ENCODE results near the gene FAIM. TPM values are rescaled to one million over a fixed set of nuclear protein-coding genes. Genes with fewer than 3 reads are reported as not detected.
A peak's percentile ranks its signal among the peaks of the same experiment; 100 is the strongest.
"Not testable (repeated sequence)": the region's sequence is repeated elsewhere in the genome, so short reads cannot be mapped to it uniquely, and the experiment has no call there.

The FAIM gene
- 1 to 10 TPM in 2 of 4 donors, under 1 TPM in 1, not detected in 1; 0.88 to 3.0 (median 1.1) TPM for total RNA-seq

DNA sequence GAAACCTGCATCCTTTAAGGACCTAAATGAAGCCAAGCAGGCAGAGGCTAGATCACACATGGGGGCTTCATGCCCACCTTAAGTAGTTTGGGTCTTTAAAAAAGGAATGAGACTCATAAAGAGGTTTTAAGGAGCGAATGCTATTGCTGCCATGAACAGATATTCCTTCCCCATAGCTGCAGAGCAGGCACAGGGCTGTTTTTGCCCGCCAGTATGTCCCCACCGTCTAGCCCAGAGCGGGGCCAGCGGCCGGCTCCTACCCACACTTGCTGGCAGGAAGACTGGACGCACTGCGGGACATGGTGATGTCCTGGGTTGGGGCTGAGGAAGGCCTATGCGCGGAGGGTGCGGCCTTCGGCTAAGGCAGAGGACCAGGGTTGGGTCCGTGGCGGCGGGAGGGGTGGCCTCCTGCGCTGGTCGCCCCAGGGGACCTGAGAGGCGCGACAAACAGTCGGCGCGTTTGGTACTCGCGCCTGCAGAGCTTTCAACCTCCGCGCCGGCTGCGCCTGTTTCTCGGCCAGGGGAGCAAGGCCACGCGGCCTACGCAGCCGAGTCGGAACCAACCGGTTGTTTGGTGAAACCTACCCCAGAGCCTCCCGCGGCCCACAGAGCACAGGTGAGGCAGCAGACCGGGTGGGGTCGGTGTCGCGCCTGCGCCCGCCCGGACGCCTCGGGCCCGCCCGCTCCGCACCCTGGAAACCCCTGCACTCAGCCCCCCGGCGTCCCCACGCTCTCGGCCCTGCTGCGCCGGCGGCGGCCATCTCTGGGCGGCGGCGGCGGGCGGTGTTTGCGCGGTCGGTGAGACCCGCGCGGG lies at the start of gene FAIM:
Gene FAIM (plus strand): TSS at position 450 of the 814 bp plus-strand sequence. CDS start 10,956 bp downstream, outside the sequence.
- Histone ChIP-seq H3K4me3 (peak within 1 kb of the TSS; percentile 63 to 82 (median 73)), H3K27ac (peak within 1 kb of the TSS; percentile 85 to 92 (median 90)), H3K36me3 (no peaks in the 10 kb centered on the region), H3K9me3 (no peaks in the 10 kb centered on the region), H3K4me1 (peaks cover 0 to 7% of the 10 kb centered on the region in 2 donors), H3K27me3 (peaks cover 0 to 3% (median 0%) of the 10 kb centered on the region in 3 donors)
- intact Hi-C loops (cut with DNase I; ENCODE audit: low total_unique reads) (loop anchor here (1.0 to 5.0 kb wide), 3 partner anchors 14 to 229 kb away; partner anchors contain the start of gene CEP70), in situ Hi-C loops (cut with MboI; ENCODE audit: low sequenced_read_pairs in 4 of 4) (no loop called here)
- no peak for TF ChIP-seq CTCF (IDR thresholded peaks at IDR 0.05 in 4 of 5, conservative IDR thresholded peaks at IDR 0.05 in 1 of 5)
- TF ChIP-seq POLR2A (IDR thresholded peaks at IDR 0.05) = peak in 1 of 2 donors; percentile 6
- peak; percentile 22 to 63 for DNase-seq
- ATAC-seq = peak; percentile 83 to 86

DNA sequence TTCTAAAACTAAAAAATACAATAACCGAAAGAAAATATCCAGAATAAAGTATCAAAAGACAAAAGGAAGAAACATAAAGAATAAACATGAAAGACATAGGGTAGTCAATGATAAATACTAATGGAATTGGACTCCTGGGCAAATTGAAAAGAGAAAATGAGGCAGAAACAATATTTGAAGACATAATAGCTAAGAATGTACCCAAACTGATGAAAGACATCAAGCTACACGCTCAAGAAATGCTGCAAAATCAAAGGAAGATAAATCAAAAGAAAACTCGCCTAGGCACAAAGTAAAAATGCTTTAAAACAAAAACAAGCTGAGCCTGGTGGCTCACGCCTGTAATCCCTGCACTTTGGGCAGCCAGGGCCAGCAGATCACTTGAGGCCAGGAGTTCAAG lies 49.4 kb upstream of the FAIM start:
- no peak overlapping the region for H3K27ac ChIP-seq
- H3K4me1 ChIP-seq = no peaks in the 10 kb centered on the region
- intact Hi-C loops (cut with DNase I; ENCODE audit: low total_unique reads) (no loop called here), in situ Hi-C loops (cut with MboI; ENCODE audit: low sequenced_read_pairs in 4 of 4) (no loop called here)
- H3K4me3 ChIP-seq = no peak overlapping the region
- no peaks in the 10 kb centered on the region for H3K36me3 ChIP-seq
- ATAC-seq (no peak), DNase-seq (no peak)
- no peaks in the 10 kb centered on the region for H3K27me3 ChIP-seq
- TF ChIP-seq POLR2A (IDR thresholded peaks at IDR 0.05) (no peak), CTCF (IDR thresholded peaks at IDR 0.05 in 4 of 5, conservative IDR thresholded peaks at IDR 0.05 in 1 of 5) (no peak)
- no peaks in the 10 kb centered on the region for H3K9me3 ChIP-seq

GRCh38 chr3:138560501-138560900 lies 48.1 kb upstream of the FAIM start:
- H3K27ac ChIP-seq = no peak overlapping the region
- DNase-seq (no peak), ATAC-seq (no peak)
- no peaks in the 10 kb centered on the region for H3K27me3 ChIP-seq
- no peaks in the 10 kb centered on the region for H3K4me1 ChIP-seq
- in situ Hi-C loops (cut with MboI; ENCODE audit: low sequenced_read_pairs in 4 of 4) = no loop called here
- no peaks in the 10 kb centered on the region for H3K9me3 ChIP-seq
- H3K4me3 ChIP-seq = no peak overlapping the region
- no peaks in the 10 kb centered on the region for H3K36me3 ChIP-seq
- TF ChIP-seq POLR2A (IDR thresholded peaks at IDR 0.05) (no peak), CTCF (IDR thresholded peaks at IDR 0.05 in 4 of 5, conservative IDR thresholded peaks at IDR 0.05 in 1 of 5) (no peak)
- intact Hi-C loops (cut with DNase I; ENCODE audit: low total_unique reads) = no loop called here

DNA sequence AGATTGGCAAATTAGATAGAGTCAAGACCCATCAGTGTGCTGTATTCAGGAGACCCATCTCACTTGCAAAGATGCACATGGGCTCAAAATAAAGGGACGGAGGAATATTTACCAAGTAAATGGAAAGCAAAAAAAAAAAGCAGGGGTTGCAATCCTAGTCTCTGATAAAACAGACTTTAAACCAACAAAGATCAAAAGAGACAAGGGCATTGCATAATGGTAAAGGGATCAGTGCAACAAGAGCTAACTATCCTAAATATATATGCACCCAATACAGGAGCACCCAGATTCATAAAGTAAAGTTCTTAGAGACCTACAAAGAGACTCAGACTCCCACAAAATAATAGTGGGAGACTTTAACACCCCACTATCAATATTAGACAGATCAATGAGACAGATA lies 45.7 kb upstream of the FAIM start:
- intact Hi-C loops (cut with DNase I; ENCODE audit: low total_unique reads); H3K27ac ChIP-seq; H3K27me3 ChIP-seq; H3K9me3 ChIP-seq; ATAC-seq; H3K4me3 ChIP-seq; H3K4me1 ChIP-seq; in situ Hi-C loops (cut with MboI; ENCODE audit: low sequenced_read_pairs in 4 of 4); DNase-seq; H3K36me3 ChIP-seq: not testable (repeated sequence)

DNA sequence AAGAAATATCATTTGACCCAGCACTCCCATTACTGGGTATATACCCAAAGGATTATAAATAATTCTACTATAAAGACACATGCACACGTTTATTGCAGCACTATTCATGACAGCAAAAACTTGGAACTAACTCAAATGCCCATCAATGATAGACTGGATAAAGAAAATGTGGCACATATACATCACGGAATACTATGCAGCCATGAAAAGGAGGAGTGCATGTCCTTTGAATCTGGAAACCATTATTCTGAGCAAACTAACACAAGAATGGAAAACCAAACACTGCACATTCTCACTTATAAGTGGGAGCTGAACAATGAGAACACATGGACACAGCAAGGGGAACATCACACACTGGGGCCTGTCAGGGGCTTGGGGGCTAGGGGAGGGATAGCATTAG lies 42.3 kb upstream of the FAIM start:
- intact Hi-C loops (cut with DNase I; ENCODE audit: low total_unique reads); H3K27me3 ChIP-seq; in situ Hi-C loops (cut with MboI; ENCODE audit: low sequenced_read_pairs in 4 of 4); H3K36me3 ChIP-seq; H3K4me1 ChIP-seq; H3K9me3 ChIP-seq; DNase-seq; ATAC-seq; H3K4me3 ChIP-seq; H3K27ac ChIP-seq: not testable (repeated sequence)

All from gastrocnemius medialis (tissue), 4 donors.